Measurements from ENCODE around the gene GNA14. TPM values are rescaled to one million over a fixed set of nuclear protein-coding genes. Genes with fewer than 3 reads are reported as not detected.

The GNA14 gene
- total RNA-seq (2021; ENCODE audit: unreplicated experiment) (0.25 TPM), Bru-seq, nascent RNA (percentile 7 among the genes with signal in this experiment), BruChase-seq, experiment 1, labeled RNA remaining after a 6-hour chase (percentile 9 among the genes with signal in this experiment), BruChase-seq, experiment 2, labeled RNA remaining after a 2-hour chase (percentile 10 among the genes with signal in this experiment)
- polyA plus RNA-seq (2012) = 0.04 and 0.07 TPM in 2 replicates
- long read RNA-seq = 0 reads

DNA sequence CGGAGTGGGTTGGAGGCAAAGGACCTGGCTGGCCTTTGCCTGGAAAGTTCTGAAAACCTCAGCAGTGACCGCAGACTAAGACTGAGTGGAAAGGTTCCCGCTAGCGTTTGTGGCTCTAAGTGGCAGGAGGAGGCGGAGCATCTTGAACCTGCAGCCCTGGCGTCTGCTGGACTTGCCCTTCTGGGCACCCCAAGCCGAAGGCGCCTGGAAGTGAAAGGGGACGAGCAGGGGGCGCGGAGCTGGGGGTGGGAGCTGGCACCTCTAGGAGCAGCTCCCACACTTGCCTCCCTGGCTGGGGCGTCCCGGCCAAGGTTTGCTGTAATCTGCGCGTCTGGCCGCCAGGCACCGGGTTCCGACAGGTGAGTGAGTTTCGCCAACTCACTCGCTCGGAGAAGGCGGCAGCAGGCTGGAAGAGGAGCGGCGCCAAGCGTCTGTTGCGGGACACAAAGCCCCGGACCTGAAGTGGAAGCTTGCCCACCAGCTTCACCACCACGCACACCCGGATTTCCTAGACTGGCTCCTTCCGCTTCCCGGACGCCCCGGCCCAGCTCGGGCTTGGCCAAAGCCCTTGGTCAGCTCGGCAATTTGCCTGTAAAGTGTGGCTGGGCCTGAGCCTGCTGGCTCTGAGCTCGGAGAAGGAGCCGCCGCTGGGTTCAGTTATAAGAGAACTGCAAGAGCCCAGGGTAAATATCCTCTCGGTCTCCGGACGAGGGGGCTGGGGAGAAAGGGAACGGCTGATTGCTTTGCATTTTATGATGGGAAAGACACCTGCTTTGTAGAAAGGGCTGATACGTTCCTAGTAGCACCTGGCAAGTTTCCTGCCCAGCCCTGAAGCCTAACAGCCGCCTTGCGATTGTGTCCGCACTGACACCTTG lies at the start of gene GNA14:
Gene GNA14 (minus strand): TSS at position 89 of the 875 bp plus-strand sequence. CDS start 529 bp downstream, outside the sequence.
- ATAC-seq (no peak), DNase-seq (ENCODE audit: low read depth, low spot score) (no peak)
- Histone ChIP-seq H3K4me3 (replicated peaks in 1 of 2; ENCODE audit: low read depth in 1 of 2, low read length in 2 of 2) (no peak within 1 kb of the TSS), H3K79me2 (ENCODE audit: insufficient read depth, low read length) (no peaks in the 10 kb centered on the region), H4K20me1 (ENCODE audit: insufficient read depth) (no peaks in the 10 kb centered on the region), H3K36me3 (ENCODE audit: control insufficient read depth in 1 of 2, insufficient read depth in 2 of 2, low read length in 2 of 2) (no peaks in the 10 kb centered on the region), H3K27ac (ENCODE audit: low read depth, low read length) (no peak within 1 kb of the TSS), H3K4me2 (ENCODE audit: low read length) (no peak within 1 kb of the TSS), H3K9me3 (ENCODE audit: control insufficient read depth in 1 of 2, insufficient read depth in 1 of 2, low read depth in 1 of 2, low read length in 2 of 2) (no peaks in the 10 kb centered on the region), H3K9me2 (ENCODE audit: insufficient read depth) (no peaks in the 10 kb centered on the region), H3K27me3 (ENCODE audit: insufficient read depth, low read length) (no peaks in the 10 kb centered on the region), H3K4me1 (ENCODE audit: control insufficient read depth in 1 of 2, insufficient read depth in 2 of 2, low read length in 2 of 2) (no peaks in the 10 kb centered on the region), H3K9ac (ENCODE audit: low read length) (no peak within 1 kb of the TSS), H2AFZ (ENCODE audit: low read depth, low read length, poor library complexity, severe bottlenecking) (no peak within 1 kb of the TSS)
- ChIA-PET POLR2A (no interaction called here), RAD21 (ENCODE audit: low non-redundant PET in 1 of 2, low total read pairs in 2 of 2, uncharacterized antibody in 2 of 2, unreplicated experiment in 2 of 2) (no interaction called here), CTCF (no interaction called here)
- TF ChIP-seq ZFX (IDR thresholded peaks at IDR 0.05) = no peak
- TF ChIP-seq SRF (IDR thresholded peaks at IDR 0.05; ENCODE audit: low read depth) = no peak
- TF ChIP-seq RAD21 (IDR thresholded peaks at IDR 0.05; ENCODE audit: low read depth) = no peak
- TF ChIP-seq ELF1 (IDR thresholded peaks at IDR 0.05; ENCODE audit: borderline replicate concordance, low read depth) = no peak
- no peak for TF ChIP-seq POLR2A (IDR thresholded peaks at IDR 0.05; ENCODE audit: borderline replicate concordance, extremely low read depth, insufficient read depth, insufficient read length)
- TF ChIP-seq, protein P1, sequence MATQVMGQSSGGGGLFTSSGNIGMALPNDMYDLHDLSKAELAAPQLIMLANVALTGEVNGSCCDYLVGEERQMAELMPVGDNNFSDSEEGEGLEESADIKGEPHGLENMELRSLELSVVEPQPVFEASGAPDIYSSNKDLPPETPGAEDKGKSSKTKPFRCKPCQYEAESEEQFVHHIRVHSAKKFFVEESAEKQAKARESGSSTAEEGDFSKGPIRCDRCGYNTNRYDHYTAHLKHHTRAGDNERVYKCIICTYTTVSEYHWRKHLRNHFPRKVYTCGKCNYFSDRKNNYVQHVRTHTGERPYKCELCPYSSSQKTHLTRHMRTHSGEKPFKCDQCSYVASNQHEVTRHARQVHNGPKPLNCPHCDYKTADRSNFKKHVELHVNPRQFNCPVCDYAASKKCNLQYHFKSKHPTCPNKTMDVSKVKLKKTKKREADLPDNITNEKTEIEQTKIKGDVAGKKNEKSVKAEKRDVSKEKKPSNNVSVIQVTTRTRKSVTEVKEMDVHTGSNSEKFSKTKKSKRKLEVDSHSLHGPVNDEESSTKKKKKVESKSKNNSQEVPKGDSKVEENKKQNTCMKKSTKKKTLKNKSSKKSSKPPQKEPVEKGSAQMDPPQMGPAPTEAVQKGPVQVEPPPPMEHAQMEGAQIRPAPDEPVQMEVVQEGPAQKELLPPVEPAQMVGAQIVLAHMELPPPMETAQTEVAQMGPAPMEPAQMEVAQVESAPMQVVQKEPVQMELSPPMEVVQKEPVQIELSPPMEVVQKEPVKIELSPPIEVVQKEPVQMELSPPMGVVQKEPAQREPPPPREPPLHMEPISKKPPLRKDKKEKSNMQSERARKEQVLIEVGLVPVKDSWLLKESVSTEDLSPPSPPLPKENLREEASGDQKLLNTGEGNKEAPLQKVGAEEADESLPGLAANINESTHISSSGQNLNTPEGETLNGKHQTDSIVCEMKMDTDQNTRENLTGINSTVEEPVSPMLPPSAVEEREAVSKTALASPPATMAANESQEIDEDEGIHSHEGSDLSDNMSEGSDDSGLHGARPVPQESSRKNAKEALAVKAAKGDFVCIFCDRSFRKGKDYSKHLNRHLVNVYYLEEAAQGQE (IDR thresholded peaks at IDR 0.05; ENCODE audit: low read depth) = no peak
- TF ChIP-seq, protein P2, sequence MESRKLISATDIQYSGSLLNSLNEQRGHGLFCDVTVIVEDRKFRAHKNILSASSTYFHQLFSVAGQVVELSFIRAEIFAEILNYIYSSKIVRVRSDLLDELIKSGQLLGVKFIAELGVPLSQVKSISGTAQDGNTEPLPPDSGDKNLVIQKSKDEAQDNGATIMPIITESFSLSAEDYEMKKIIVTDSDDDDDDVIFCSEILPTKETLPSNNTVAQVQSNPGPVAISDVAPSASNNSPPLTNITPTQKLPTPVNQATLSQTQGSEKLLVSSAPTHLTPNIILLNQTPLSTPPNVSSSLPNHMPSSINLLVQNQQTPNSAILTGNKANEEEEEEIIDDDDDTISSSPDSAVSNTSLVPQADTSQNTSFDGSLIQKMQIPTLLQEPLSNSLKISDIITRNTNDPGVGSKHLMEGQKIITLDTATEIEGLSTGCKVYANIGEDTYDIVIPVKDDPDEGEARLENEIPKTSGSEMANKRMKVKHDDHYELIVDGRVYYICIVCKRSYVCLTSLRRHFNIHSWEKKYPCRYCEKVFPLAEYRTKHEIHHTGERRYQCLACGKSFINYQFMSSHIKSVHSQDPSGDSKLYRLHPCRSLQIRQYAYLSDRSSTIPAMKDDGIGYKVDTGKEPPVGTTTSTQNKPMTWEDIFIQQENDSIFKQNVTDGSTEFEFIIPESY (IDR thresholded peaks at IDR 0.05; ENCODE audit: extremely low read depth, insufficient replicate concordance, low read length) = no peak
- TF ChIP-seq YY1 (IDR thresholded peaks at IDR 0.05; ENCODE audit: extremely low read depth, insufficient replicate concordance, low read depth, low read length) = no peak
- TF ChIP-seq JUND (IDR thresholded peaks at IDR 0.05) = no peak
- TF ChIP-seq POLR2AphosphoS5 (IDR thresholded peaks at IDR 0.05; ENCODE audit: low read depth, low read length) = no peak
- TF ChIP-seq TCF7L2 (IDR thresholded peaks at IDR 0.05; ENCODE audit: borderline replicate concordance, extremely low read depth, insufficient read depth, insufficient read length) = no peak
- TF ChIP-seq FOSL1 (IDR thresholded peaks at IDR 0.05; ENCODE audit: low read depth) = no peak
- TF ChIP-seq ZNF274 (IDR thresholded peaks at IDR 0.05; ENCODE audit: low read depth, low read length) = no peak
- TF ChIP-seq CEBPB (IDR thresholded peaks at IDR 0.05; ENCODE audit: low read depth) = no peak
- TF ChIP-seq EZH2phosphoT487 (IDR thresholded peaks at IDR 0.05; ENCODE audit: borderline replicate concordance) = no peak
- TF ChIP-seq CBX3 (IDR thresholded peaks at IDR 0.05; ENCODE audit: low read depth) = no peak
- no TSS peak for BruUV-seq (replicated peaks)
- intact Hi-C loops (cut with micrococcal nuclease) = loop anchor here (5.0 kb wide), 1 partner anchor 191 kb away; no protein-coding TSS in a partner anchor
